Natural killer cell (primary cell): ENCODE results near the gene SUPT7L. TPM values are rescaled to one million over a fixed set of nuclear protein-coding genes. Genes with fewer than 3 reads are reported as not detected.
A peak's percentile ranks its signal among the peaks of the same experiment; 100 is the strongest.

Experiments
- ATAC-seq, 3 donors: fragments of 150-1000 bp in 2 of 3; fragments of 200-7000 bp in 1 of 3; cut with Tn5 transposase; 1 replicate in 1 of 3; 2 replicates in 2 of 3; pipeline ENCODE4 v1.10.0; 2021; ENCODE audit warnings: mild to moderate bottlenecking in 2 of 3, moderate library complexity in 2 of 3
- DNase-seq, 2 donors: peaks; one replicate each; pipeline versions ENCODE4 v3.0.0 to v3.0.0-alpha.2; 2013 to 2021; ENCODE audit warnings: mixed read lengths in 1 of 2
- H3K27ac ChIP-seq: one replicate; pipeline ENCODE4 v1.5.1; 2013; ENCODE audit warnings: mild to moderate bottlenecking, low read length
- H3K27me3 ChIP-seq: one replicate; pipeline ENCODE4 v1.6.1; 2013; ENCODE audit warnings: low read length; ENCODE audit not compliant: control insufficient read depth, insufficient read depth
- H3K36me3 ChIP-seq: one replicate; pipeline ENCODE4 v1.6.1; 2013; ENCODE audit warnings: low read length; ENCODE audit not compliant: control insufficient read depth, insufficient read depth
- H3K4me1 ChIP-seq: one replicate; pipeline ENCODE4 v1.6.1; 2013; ENCODE audit warnings: low read length; ENCODE audit not compliant: control insufficient read depth, insufficient read depth
- H3K4me3 ChIP-seq: one replicate; pipeline ENCODE4 v1.5.1; 2013; ENCODE audit warnings: low read length
- H3K9me3 ChIP-seq: one replicate; pipeline ENCODE4 v1.6.1; 2013; ENCODE audit warnings: low read length; ENCODE audit not compliant: control insufficient read depth, insufficient read depth
- H3K27ac Mint-ChIP-seq, 2 donors: one replicate each; pipeline ENCODE4 v1.8.0; 2022; ENCODE audit warnings: mild to moderate bottlenecking in 2 of 2, mixed read lengths in 2 of 2, moderate library complexity in 1 of 2
- H3K27me3 Mint-ChIP-seq, 2 donors: one replicate each; pipeline ENCODE4 v1.8.0; 2022; ENCODE audit warnings: low read depth in 2 of 2, mixed read lengths in 2 of 2
- H3K36me3 Mint-ChIP-seq: one replicate; pipeline ENCODE4 v1.8.0; 2022; ENCODE audit warnings: mixed read lengths
- H3K4me1 Mint-ChIP-seq, 2 donors: one replicate each; pipeline ENCODE4 v1.8.0; 2022; ENCODE audit warnings: mixed read lengths in 2 of 2
- H3K4me3 Mint-ChIP-seq: one replicate; pipeline ENCODE4 v1.8.0; 2022; ENCODE audit warnings: mild to moderate bottlenecking, moderate library complexity, mixed read lengths
- H3K9me3 Mint-ChIP-seq, 2 donors: one replicate each; pipeline ENCODE4 v1.8.0; 2022; ENCODE audit warnings: mixed read lengths in 2 of 2
- CTCF ChIP-seq: fragments of 200-600 bp; IDR thresholded peaks from one replicate; pipeline ENCODE4 v1.8.0; 2022; ENCODE audit warnings: antibody characterized with exemption
- WGBS: methylation state at CpG from one replicate; pipeline ENCODE4 v1.1.7; 2013; ENCODE audit warnings: missing lambda C conversion rate; ENCODE audit not compliant: insufficient coverage; 5-methylcytosine and 5-hydroxymethylcytosine counted together
- intact Hi-C: fragments of 100-400 bp; cut with micrococcal nuclease; formaldehyde crosslinking; loops from one replicate; pipeline ENCODE4 v1.14.2; 2022
- total RNA-seq, 4 donors: library from RNA; stranded (reverse); fragments of 120-200 nt in 1 of 4; gene quantifications; one replicate each; pipeline versions ENCODE4 v1.2.3 to v1.2.4, GENCODE V29; 2013 to 2022

SUPT7L gene
- total RNA-seq, 3 donors from 2014 or later (not counting 1 experiment from before 2014, with no cell fraction given), result 52.2 to 53.7 (median 52.8) TPM

- DNase-seq (no peak), ATAC-seq (no peak)
- Histone ChIP-seq H3K27me3 (no peaks in the 10 kb centered on the region), H3K4me1 (peaks cover 22% of the 10 kb centered on the region), H3K9me3 (no peaks in the 10 kb centered on the region), H3K4me3 (peak overlapping the region; percentile 94), H3K36me3 (peaks cover 42% of the 10 kb centered on the region), H3K27ac (no peak overlapping the region)
- Mint-ChIP-seq H3K27me3 (no peaks in the 10 kb centered on the region), H3K9me3 (no peaks in the 10 kb centered on the region), H3K4me1 (peaks cover 37 to 39% of the 10 kb centered on the region in 2 donors), H3K27ac (peak overlapping the region; percentile 99), H3K36me3 (peaks cover 20% of the 10 kb centered on the region), H3K4me3 (peak overlapping the region; percentile 99)
- WGBS, result 88% methylated on average over 15 of the region's 16 CpGs
- intact Hi-C loops, result loop anchor here (5.0 kb wide), 1 partner anchor 37 kb away; the partner anchor contains the start of genes CCDC121 and GPN1
- no peak for TF ChIP-seq CTCF
Measured at GRCh38 chr2:27664622-27665363, 1.4 kb upstream of the SUPT7L start.

- Histone ChIP-seq H3K36me3 (peaks cover 43% of the 10 kb centered on the region), H3K27me3 (no peaks in the 10 kb centered on the region), H3K4me3 (peak overlapping the region; percentile 94), H3K27ac (peak overlapping the region; percentile 99), H3K9me3 (no peaks in the 10 kb centered on the region), H3K4me1 (peaks cover 22% of the 10 kb centered on the region)
- peaks cover 19% of the 10 kb centered on the region for H3K36me3 Mint-ChIP-seq
- DNase-seq (no peak), ATAC-seq (peak in 1 of 3 donors; percentile 2)
- 6% methylated on average over 28 of the region's 28 CpGs for WGBS
- peaks cover 37 to 45% of the 10 kb centered on the region in 2 donors for H3K4me1 Mint-ChIP-seq
- no peak for TF ChIP-seq CTCF
- no peaks in the 10 kb centered on the region for H3K9me3 Mint-ChIP-seq
- peak overlapping the region; percentile 99 for H3K27ac Mint-ChIP-seq
- peak overlapping the region; percentile 99 for H3K4me3 Mint-ChIP-seq
- intact Hi-C loops, result loop anchor here (5.0 kb wide), 1 partner anchor 37 kb away; the partner anchor contains the start of genes CCDC121 and GPN1
- no peaks in the 10 kb centered on the region for H3K27me3 Mint-ChIP-seq
Measured at GRCh38 chr2:27664154-27664574, 750 bp upstream of the SUPT7L start.

GRCh38 chr2:27661371-27661770 lies 2.0 kb downstream of the SUPT7L start:
- DNase-seq, result no peak
- Mint-ChIP-seq H3K4me3 (peak overlapping the region; percentile 28), H3K27ac (peak overlapping the region in 1 of 2 donors; percentile 99), H3K36me3 (peaks cover 13% of the 10 kb centered on the region), H3K4me1 (peaks cover 37 to 47% of the 10 kb centered on the region in 2 donors), H3K27me3 (no peaks in the 10 kb centered on the region), H3K9me3 (no peaks in the 10 kb centered on the region)
- 85% methylated on average over 1 of the region's 1 CpG for WGBS
- ATAC-seq, result no peak
- Histone ChIP-seq H3K27ac (no peak overlapping the region), H3K9me3 (no peaks in the 10 kb centered on the region), H3K4me3 (no peak overlapping the region), H3K4me1 (peaks cover 22% of the 10 kb centered on the region), H3K36me3 (peaks cover 42% of the 10 kb centered on the region), H3K27me3 (no peaks in the 10 kb centered on the region)
- intact Hi-C loops, result loop anchor here (5.0 kb wide), 1 partner anchor 34 kb away; the partner anchor contains the start of genes CCDC121 and GPN1
- TF ChIP-seq CTCF, result no peak
